HuH-7 (cell line): Measurements from ENCODE around the gene DCLK1.
"Not testable (repeated sequence)": the region's sequence is repeated elsewhere in the genome, so short reads cannot be mapped to it uniquely, and the experiment has no call there.

Experiments
- DNase-seq: peaks from one replicate; pipeline ENCODE4 v3.0.0; 2011; ENCODE audit warnings: low spot score

Gene DCLK1

DNA sequence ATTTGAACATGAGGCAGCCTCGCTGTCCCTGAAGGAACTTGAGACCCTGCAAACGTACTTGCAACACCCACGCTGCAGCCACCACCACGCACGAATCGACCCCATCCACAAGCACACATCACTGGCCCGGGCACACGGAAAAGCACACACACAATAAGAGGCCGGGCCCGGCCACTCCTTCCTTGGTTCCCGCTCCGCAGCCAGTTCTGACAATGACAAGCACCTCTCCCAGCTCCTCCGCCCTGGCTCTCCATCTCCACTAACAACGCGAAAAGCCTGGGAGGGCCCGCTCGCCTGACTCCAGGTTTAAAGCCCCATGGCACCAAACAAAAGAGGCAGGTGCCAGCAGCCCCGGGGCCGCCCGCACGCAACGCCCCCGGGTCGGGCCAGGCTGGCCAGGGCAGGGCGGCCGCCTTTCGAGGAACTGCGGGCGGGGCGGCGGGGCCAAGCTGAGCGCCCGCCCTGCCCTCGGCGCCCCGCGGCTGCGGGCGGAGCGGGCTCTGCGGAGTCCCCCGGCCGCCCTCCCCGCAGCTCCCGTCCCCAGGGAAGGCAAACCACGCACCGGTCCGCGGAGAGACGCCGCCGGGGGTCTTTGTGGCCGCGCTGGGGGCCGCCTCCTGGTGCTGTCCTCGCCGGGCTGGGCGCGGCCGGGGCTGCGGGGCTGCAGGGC lies 495 bp downstream of the DCLK1 start:
- DNase-seq: no peak

DNA sequence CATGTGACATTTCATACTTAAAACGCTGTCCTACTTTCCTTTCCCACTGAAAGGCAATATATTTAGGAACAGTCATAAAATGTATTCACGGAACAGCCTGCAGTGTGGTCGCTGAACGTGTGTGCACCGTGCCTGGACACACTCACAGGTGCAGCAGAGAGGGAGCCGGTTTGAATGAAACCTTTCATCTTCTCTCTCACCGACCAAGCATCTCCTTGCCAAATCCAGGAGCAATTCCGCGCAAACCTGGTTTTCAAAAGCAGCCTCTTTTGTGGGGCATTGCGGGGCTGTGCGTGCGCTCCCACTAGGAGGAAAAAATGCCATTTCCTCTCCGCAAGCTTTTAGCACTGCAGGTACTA lies 1.0 kb downstream of the DCLK1 start:
- no peak for DNase-seq

DNA sequence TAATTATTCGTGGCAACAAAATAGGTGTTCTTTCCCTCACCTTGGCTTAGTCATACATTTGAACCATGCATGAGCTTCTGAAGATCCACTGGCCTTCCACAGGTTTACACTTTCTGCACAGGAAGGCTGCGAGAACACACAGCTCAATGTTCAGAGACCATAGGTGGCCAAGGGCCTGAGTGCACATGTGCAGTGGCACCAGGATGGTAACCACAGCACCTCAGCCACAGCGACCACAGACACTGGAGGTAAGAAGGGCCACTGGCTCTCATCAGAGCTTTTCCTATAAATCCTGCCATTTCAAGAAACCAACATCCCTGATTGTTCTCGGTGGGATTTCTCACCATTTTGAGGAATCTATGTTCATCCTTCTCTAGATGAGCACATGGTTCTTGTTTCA lies 1.6 kb downstream of the DCLK1 start:
- no peak for DNase-seq

DNA sequence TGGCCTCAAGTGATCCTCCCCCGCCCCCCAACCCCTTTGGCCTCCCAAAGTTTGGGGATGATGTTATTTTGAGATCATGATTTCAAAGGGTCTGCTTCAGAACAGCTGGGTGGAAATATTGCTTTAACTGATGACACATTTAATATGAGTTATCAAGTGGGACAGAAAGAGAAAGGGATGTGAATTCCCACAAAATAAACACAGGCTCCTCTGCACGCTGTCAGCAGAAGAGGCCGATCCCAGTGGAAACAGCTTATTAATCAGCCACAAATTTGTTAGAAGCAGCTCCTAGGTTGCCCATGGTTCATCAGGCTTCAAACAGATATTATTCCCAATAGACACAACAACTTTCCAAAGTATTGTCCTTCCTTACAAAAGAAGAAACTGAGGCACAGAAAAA lies 4.7 kb downstream of the DCLK1 start:
- DNase-seq: no peak

DNA sequence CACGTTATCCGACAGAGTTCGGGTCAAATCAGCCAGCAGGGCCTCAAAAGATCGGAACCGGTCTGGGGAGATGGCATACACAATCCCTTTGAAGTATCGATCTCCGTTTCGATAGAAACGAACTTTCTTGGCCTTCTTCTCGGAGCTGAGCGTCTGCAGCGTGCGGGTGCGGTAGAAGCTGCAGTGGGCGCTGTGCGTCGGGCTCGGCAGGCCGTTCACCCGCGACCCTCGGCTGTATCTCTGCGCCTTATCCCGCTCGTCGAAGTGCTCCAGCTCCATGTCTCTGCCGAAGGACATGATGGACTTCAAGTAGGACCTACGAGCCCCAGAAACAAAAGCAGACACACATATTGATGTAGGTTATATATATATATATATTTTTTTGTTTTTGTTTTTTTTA lies 5.3 kb downstream of the DCLK1 start:
- DNase-seq: no peak

DNA sequence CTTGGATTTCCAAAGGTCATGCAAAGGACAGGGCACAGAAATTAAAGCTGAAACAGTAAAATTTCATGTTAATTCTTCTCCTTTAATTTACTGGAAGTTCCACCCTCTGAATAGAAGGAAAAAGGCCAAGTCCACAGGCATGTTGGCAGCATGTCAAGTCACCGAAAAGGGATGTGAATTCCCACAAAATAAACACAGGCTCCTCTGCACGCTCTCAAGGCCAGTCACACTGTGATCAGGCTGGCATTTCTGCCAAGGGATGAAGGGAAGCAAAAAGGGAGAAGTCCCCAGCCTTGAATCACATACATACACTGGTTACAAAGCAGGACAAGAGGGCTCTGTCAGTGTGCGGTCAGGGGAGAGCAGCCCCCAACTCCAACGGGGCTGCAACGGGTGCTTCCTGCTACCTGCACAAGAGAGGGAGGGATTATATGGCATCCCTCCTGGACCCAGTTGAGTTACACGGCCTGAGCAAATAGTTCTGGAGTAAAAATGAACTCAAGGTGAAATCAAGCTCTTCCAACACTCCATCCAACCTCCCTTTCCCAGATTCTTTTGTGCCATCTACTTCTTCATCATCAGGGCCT lies 6.9 kb downstream of the DCLK1 start:
- DNase-seq: no peak

DNA sequence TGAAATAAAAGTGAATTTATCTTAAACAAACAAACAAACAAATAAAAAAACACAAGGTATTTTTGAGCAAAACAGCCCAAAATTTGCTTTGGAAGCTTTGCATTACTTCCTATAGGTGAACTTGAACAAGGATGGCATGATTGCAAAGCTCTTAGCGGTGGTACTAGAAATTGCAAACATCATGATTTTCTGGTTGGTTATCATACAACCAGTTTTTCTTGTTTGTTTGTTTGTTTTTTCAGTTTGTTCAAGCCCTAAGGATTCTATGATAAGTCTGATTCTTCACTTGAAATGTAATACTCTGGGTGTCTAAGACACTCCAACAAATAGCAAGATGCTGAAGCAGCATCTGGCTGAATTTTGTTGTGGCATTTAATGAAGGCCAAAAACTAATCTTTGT lies 15.9 kb downstream of the DCLK1 start:
- DNase-seq: no peak

DNA sequence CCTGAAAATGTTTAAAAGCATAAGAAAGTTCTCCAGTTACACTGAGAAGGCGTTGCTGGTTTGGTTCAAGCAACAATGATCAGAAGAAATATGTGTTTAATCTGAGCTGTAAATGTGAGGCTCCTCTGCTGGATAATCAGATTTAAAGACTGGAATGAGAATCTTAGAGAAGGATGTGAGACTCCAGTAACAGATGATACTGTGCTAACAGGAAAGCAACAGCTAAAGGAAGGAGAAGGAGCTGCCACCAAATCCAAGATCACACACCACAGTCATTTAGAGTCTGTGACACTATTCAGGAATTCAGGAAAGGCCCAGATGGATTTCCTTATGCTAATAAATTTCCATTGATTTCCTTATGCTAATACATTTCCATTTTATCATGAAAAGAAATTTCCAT lies 16.9 kb downstream of the DCLK1 start:
- DNase-seq: no peak

DNA sequence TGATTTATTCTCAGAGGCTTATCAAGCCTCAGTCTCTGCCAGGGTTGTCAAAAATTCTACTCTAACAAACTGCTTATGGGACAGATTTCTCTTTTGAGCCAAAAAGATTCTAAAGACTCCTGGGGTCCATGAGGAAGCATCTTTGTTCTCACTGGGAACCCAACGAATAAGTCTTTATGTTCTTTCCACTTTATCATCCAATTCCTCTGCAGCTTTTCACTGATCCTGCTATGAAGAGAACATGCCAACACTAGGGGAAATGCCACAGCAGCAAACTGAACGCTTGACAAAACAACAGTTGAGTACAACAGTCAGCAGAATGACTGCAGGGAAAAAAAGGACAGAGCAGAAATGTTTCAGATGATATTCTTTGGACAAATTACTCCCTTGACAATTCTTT lies 22.2 kb downstream of the DCLK1 start:
- no peak for DNase-seq

DNA sequence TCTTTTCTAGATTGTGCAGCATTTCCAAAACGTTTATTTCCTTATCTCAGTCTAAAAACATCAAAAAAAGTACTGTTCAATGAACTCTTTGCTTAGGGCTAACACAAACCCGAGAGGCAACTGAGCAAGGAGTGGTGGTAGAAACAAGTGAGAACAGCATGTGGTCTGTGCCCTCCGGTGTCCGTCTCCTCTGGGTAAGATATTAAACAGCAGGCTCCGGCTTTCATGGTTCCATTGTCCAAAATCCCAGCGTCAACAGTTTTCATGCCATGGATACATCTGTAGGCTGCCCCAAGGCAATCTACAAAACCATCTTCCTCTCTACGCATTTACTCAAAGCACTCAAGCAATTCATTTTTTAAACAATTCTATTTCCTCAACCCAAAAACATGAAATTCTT lies 22.8 kb downstream of the DCLK1 start:
- DNase-seq: no peak

DNA sequence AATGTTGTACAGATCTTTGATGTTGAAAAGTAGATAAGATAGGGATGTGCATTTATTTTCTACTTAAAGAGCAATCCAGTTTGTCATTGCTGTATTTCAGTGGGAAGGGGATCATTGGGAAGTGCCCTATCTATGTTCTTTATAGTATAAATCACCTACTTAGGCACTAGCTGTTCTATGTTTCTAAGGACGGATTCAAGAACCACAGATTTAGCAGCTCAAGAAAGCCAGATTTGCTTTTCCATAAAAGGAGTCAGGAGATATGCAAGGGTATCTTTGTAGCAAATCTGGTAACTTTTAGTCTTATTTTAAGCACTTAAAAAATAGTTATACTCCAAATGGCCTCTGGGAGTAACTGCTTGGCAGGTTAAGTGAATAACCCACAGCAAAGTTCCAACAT lies 23.7 kb downstream of the DCLK1 start:
- DNase-seq: no peak

DNA sequence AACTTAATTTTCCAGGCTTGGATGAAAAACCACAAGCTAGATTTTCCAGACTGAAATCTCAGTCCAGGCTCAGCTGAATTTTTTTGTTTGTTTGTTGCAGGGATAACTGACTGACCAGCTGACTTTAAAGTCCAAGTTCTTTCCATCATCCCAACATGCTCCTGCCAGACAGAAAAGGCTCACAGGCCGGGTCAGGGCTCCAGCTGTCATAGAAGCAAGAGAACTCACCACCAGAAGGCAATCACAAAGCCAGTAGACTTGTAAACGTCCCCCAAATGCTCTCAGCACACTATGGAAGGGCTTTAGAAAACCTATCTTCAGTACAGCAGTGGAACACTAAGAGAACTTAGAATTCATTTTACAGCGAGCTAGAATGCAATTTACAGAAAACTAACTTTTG lies 25.5 kb downstream of the DCLK1 start:
- DNase-seq: no peak

DNA sequence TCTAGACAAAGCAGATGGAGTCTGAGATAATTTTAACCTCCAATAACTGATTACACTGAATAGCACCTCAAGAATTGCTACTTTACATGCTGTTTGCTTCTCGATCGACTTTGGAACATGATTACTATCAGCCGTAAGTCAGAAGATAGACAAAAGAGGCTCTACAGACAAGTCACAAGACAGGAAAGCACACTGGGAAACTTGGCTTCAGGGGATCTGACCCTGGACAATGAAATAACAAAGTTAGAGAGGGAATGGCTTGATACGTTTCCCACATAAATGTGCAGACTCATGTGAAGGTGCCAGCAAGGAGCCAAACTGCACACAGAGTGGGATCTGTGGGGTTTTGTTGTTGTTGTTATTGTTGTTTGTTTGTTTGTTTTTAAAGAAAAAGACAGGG lies 28.5 kb downstream of the DCLK1 start:
- no peak for DNase-seq

DNA sequence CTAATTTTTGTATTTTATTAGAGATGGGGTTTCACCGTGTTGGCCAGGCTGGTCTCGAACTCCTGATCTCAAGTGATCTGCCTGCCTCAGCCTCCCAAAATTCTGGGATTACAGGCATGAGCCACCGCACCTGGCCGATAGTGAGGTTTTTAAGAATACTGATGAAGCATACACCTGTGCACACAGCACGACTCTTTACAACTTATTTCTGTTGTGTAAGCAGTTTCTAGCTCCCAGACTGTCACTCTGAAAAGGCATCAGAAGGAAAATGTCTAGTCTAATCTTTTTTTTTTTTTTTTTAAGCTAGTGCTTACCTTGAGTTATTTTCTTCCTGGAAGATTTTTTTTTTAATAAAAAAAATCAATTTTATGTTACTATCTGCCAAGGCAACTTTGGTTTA lies 29.3 kb downstream of the DCLK1 start:
- not testable (repeated sequence) for DNase-seq

DNA sequence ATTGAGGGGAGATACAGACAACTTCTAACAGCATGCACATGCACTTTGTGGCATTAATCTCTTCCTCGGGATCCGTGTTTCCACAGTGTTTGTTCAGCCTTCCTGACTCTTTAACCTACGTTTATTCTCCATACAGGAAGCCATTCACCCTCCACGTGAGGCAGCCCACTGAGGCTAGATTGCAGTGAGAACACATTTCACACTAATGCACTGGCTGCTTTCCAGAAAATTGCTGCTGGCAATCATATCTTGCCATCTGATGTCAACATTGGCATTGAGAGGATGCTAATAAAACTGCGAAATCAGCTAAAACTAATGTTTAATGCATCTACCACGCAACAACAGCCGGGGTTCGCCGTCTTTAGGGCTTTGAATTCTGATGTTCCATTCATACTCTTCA lies 30.0 kb downstream of the DCLK1 start:
- no peak for DNase-seq

DNA sequence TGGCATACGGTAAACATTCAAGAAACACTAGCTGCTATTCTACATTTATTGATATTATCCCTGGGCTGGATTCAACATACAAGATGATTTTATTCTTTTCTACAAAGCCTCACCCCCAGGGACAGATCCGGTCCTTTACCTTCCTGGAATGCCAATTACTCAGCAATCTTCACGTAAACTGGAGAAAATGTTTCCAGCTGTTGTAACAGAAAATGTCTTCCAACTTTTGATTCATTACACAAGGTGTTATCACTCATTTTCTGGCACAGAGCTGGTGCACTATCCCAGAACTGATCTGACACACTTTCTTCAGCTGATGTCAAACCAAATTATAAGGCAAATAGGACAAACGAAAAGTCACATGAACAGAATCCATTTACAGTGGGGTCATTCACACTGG lies 33.1 kb downstream of the DCLK1 start:
- DNase-seq: no peak

DNA sequence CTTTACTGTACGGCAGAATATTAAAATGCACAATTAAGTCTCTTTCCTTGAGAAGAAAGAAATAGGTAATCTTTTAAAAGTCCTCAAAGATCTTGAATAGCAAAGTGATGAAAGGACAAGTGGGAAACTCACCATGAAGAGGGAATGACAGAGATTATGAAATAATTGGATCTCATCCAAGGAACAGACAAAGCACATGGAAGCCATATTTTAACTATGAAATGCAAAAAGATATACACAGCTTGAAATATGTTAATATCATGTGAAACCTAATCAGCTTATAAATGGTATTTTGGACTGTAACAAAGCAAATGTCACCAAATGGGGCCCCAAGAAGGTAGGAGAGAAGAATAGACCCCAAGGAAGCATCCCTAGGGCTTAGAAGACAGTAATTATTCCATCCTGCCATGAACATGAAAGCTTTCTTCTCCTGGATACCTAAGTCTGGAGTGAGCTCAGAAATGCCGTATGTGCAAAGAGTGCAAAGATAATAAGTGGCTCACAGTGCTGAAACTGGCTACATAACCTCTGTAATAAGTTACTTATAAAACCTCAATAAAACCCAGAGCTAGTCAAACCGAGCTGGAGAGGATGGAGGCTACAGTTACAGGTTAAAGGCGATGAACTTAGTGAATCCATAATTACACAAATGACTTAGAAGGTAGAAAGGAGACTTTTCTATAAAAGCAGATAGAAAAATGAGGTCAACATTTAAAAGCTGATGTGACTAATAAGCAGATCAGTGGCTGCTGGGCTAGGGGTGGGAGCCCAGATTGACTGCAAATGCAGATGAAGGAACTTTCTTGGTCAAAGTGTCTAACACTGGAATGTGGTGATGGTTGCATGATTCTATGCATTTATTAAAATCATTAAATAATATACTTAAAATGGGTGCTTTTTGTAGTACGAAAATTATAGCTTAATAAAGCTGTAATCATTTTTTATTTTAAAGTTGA lies 34.4 kb downstream of the DCLK1 start:
- no peak for DNase-seq

DNA sequence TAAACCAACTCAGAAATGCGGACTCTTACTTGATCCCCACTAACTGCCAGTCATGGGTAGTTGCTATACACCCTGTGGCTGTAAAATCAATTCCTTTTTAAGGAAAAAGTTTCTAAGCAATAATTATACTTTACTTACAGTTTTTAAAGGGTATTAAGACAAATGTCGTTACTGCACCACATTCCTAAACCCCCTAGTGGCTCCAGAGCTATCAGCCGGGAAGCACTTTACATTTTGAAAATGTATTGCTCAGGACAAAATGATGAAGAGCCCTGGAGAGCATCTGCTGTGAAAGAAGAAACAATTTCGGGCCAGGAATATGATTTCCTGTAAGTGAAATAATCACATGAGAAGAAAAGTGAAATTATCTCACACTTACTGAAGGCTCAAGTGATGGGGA lies 36.7 kb downstream of the DCLK1 start:
- no peak for DNase-seq

DNA sequence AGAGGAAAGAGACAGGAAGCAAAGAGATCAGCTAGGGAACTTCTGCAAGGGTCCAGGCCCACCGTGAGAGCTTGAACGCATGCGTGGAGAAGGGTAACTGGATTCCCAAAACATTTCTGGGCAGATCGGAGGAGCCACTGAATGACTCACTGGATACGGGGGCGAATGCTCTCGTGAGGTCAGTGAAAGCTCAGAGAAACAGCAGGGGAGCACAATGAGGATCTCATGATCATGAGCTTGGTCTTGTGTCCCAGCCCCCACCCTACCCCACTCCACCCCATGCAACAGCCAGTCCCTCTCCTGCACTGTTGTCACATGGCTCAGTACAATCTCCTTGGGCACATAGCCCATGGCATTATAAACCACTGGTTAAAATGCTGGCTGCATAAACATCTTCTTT lies 40.6 kb downstream of the DCLK1 start:
- no peak for DNase-seq

DNA sequence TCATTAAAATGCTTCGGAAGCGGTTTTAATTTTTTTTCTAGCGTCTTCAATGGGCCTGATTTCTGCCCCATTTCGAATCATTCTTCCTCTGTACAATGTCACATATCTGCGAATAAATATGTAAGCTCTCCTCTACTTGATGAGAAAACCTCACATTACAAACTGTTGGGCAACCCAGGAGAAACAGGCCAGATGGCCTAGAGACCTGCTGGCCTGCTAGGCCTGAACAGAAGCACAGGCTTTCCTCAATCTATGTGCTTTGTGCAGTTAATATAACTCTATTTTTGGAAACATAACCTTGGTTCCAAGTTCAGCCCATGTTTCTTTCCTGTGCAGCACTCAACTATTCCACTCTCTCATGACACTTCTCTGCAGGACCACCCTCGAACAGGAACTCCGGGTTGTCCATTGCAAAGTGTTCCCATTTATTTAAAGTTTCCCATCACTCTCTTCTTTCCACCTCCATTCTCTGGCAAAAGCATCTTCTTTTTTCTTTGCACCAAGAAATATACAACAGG lies 42.0 kb downstream of the DCLK1 start:
- DNase-seq: no peak

DNA sequence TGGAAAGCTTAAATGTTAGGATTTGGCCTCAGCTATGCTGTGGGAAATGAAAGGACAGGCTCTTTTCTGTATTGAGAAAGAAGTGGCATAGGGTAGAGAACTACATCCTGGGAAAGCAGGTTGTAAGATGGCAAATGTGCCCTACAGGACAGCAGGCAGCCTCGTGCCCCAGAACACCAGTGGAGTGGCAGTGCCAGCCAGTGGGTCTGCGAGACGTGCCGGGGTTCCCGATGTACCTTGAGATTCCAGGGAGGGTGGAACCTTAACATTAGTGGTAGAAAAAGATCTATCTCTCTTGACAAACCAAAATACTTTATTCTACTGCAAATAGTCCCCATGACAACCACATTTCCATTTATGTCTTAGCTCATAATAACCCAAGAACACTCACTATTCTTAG lies 42.7 kb downstream of the DCLK1 start:
- DNase-seq: no peak

DNA sequence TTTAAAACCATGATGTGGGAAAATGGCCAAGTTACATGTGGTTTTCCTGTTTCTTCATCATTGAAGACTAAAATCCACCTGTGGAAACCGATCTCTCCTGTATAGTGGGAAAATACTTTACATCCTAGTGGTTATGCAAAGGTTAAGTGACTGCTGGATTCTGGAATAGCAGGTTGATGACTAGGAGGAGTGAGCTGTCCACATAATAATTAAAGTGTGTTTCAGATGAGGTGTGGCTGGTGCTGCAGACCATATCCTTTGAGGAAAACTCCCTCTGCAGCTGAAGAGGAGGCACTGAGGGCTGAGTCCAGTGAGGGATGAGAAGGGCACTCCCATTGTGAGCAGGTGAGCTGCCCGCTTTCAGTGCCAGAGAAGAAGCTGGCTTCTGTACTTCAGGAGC lies 43.2 kb downstream of the DCLK1 start:
- DNase-seq: no peak

DNA sequence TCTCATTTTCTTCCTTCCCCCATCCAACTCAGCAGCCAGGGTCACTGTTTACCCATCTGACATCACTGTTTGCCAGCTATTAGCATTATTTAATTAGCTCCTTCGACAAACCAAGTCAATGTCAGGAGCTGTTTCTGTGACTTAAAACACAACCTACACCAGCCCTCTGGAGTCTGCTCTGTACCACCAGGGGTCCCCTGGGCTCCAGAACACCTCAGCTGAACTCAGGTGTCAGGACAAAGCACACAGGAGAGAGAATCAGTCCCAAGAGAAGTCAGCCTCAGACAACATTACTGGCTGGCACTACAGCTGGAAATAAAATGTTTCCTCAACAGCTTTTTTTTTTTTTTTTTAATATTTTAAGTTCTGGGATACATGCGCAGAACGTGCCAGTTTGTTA lies 45.1 kb downstream of the DCLK1 start:
- no peak for DNase-seq
